Keratinocyte (primary cell): ENCODE results near the gene GPC5. TPM values are rescaled to one million over a fixed set of nuclear protein-coding genes. Genes with fewer than 3 reads are reported as not detected.

ENCODE experiments used
- DNase-seq: peaks from one replicate; pipeline ENCODE4 v3.0.0-alpha.2; 2011; ENCODE audit warnings: low read depth, missing footprints, low spot score
- FAIRE-seq: peaks from 2 replicates; lab custom pipeline; 2011; peaks lifted over from hg19 to GRCh38; lab: Jason Lieb, UNC
- H2AFZ ChIP-seq: 2 replicates; pipeline ENCODE4 v1.6.0; 2012; ENCODE audit warnings: low read length, control low read depth, inconsistent platforms; ENCODE audit not compliant: control insufficient read depth
- H3K27ac ChIP-seq: 2 replicates; pipeline ENCODE4 v1.5.1; 2011; ENCODE audit warnings: low read length; ENCODE audit not compliant: control insufficient read depth, insufficient read depth
- H3K27me3 ChIP-seq: 3 replicates; pipeline ENCODE4 v1.6.0; 2011; ENCODE audit warnings: low read length; ENCODE audit not compliant: control insufficient read depth, insufficient read depth; ENCODE audit errors: extremely low read depth
- H3K36me3 ChIP-seq, 2 experiments: 2 replicates in 1 of 2; 3 replicates in 1 of 2; pipeline ENCODE4 v1.5.1; 2011; ENCODE audit warnings: low read length in 2 of 2, mild to moderate bottlenecking in 1 of 2; ENCODE audit not compliant: control insufficient read depth in 2 of 2, insufficient read depth in 2 of 2; ENCODE audit errors: extremely low read depth in 1 of 2
- H3K4me1 ChIP-seq: 3 replicates; pipeline ENCODE4 v1.5.1; 2011; ENCODE audit warnings: low read length; ENCODE audit not compliant: control insufficient read depth, insufficient read depth; ENCODE audit errors: extremely low read depth
- H3K4me2 ChIP-seq: 3 replicates; pipeline ENCODE4 v1.6.0; 2011; ENCODE audit warnings: low read depth, low read length; ENCODE audit not compliant: control insufficient read depth, insufficient read depth; ENCODE audit errors: extremely low read depth
- H3K4me3 ChIP-seq, 3 experiments: fragments of 200-600 bp in 1 of 3; sonication (generic) in 1 of 3; 2 replicates in 2 of 3; 3 replicates in 1 of 3; pipeline ENCODE4 v1.5.1; 2011 to 2016; ENCODE audit warnings: low read length in 3 of 3, mild to moderate bottlenecking in 3 of 3, control low read depth in 2 of 3, inconsistent platforms in 1 of 3, low read depth in 1 of 3, mixed read lengths in 1 of 3, mixed run types in 1 of 3, moderate library complexity in 1 of 3; ENCODE audit not compliant: control insufficient read depth in 2 of 3, insufficient read depth in 2 of 3; ENCODE audit errors: extremely low read depth in 1 of 3
- H3K79me2 ChIP-seq: 2 replicates; pipeline ENCODE4 v1.6.0; 2012; ENCODE audit warnings: low read length; ENCODE audit not compliant: control insufficient read depth, insufficient read depth
- H3K9ac ChIP-seq: 3 replicates; pipeline ENCODE4 v1.6.0; 2011; ENCODE audit warnings: low read length; ENCODE audit not compliant: control insufficient read depth, insufficient read depth; ENCODE audit errors: extremely low read depth
- H3K9me1 ChIP-seq: 3 replicates; pipeline ENCODE4 v1.6.0; 2011; ENCODE audit warnings: low read length; ENCODE audit not compliant: control insufficient read depth, insufficient read depth; ENCODE audit errors: extremely low read depth
- H3K9me3 ChIP-seq: 2 replicates; pipeline ENCODE4 v1.5.1; 2012; ENCODE audit warnings: low read depth, low read length; ENCODE audit not compliant: control insufficient read depth
- H4K20me1 ChIP-seq: 3 replicates; pipeline ENCODE4 v1.6.0; 2011; ENCODE audit warnings: low read length; ENCODE audit not compliant: control insufficient read depth, insufficient read depth; ENCODE audit errors: extremely low read depth
- EZH2 ChIP-seq: IDR thresholded peaks from one replicate; pipeline ENCODE4 v1.6.1; 2012; ENCODE audit warnings: inconsistent platforms, mild to moderate bottlenecking, low read length, moderate library complexity
- dilution Hi-C: fragments of 300-500 bp; cut with MboI; formaldehyde crosslinking; loops from one replicate; pipeline ENCODE4 v1.7.0; 2020; ENCODE audit warnings: low sequenced_read_pairs; ENCODE audit not compliant: extremely low pct_ligation_motif_present
- polyA plus RNA-seq, 5 experiments: library from polyadenylated mRNA; depleted of rRNA in 3 of 5; stranded (reverse) in 3 of 5; stranded (forward) in 1 of 5; unstranded in 1 of 5; fragments of >200 nt; gene quantifications; 1 replicate in 1 of 5; 2 replicates in 3 of 5; 3 replicates in 1 of 5; pipeline versions ENCODE4 v1.2.1 to v1.2.3, GENCODE V29; 2011 to 2012; ENCODE audit warnings: missing spikeins in 2 of 5, low read depth in 1 of 5, low replicate concordance in 1 of 5
- TF ChIP-seq, protein P1 (sequence below), 3 experiments: IDR thresholded peaks in 1 of 3; conservative IDR thresholded peaks in 1 of 3; optimal IDR thresholded peaks in 1 of 3; 2 replicates in 2 of 3; 3 replicates in 1 of 3; pipeline versions ENCODE3 to v1.5.1; 2011; ENCODE audit warnings: low read length in 3 of 3, mild to moderate bottlenecking in 3 of 3, moderate library complexity in 2 of 3, control low read depth in 1 of 3, inconsistent platforms in 1 of 3; ENCODE audit not compliant: insufficient read depth in 2 of 3; ENCODE audit errors: extremely low read depth in 1 of 3

The GPC5 gene
- polyA plus RNA-seq, 1 donor (not counting 4 experiments of a cell fraction or from before 2014, with no cell fraction given), result 0.10 TPM

DNA sequence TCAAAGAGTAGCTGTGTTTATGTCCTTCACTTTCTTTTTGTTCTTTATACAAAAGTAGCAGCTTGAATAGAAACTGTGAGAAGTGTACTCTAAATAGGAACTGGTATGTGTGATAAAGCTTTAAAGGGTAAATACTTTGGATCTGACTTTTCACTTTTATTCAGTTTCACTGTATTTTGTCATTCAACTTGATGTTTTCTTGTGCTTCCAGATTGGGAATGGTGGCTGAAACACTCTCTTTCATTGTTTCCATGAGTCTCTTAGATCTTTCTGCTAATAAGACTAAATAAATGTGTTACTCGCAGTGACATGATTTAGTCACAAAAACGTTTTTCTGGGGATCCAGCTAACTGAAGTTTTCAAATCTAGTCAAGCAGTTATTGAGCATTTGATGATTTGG, 133.2 kb downstream of the GPC5 start:
- no peaks in the 10 kb centered on the region for H3K36me3 ChIP-seq
- FAIRE-seq (no peak), DNase-seq (no peak)
- H3K27me3 ChIP-seq, result no peaks in the 10 kb centered on the region
- TF ChIP-seq EZH2, result no peak
- TF ChIP-seq, protein P1, sequence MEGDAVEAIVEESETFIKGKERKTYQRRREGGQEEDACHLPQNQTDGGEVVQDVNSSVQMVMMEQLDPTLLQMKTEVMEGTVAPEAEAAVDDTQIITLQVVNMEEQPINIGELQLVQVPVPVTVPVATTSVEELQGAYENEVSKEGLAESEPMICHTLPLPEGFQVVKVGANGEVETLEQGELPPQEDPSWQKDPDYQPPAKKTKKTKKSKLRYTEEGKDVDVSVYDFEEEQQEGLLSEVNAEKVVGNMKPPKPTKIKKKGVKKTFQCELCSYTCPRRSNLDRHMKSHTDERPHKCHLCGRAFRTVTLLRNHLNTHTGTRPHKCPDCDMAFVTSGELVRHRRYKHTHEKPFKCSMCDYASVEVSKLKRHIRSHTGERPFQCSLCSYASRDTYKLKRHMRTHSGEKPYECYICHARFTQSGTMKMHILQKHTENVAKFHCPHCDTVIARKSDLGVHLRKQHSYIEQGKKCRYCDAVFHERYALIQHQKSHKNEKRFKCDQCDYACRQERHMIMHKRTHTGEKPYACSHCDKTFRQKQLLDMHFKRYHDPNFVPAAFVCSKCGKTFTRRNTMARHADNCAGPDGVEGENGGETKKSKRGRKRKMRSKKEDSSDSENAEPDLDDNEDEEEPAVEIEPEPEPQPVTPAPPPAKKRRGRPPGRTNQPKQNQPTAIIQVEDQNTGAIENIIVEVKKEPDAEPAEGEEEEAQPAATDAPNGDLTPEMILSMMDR (optimal IDR thresholded peaks at IDR 0.05 in 1 of 3, IDR thresholded peaks at IDR 0.05 in 1 of 3, conservative IDR thresholded peaks at IDR 0.05 in 1 of 3; ENCODE audit: extremely low read depth in 1 of 3, insufficient read depth in 2 of 3, low read length in 3 of 3), result no peak
- no peak overlapping the region for H3K4me2 ChIP-seq
- H3K4me1 ChIP-seq, result no peaks in the 10 kb centered on the region
- dilution Hi-C loops, result no loop called here
- no peaks in the 10 kb centered on the region for H4K20me1 ChIP-seq
- no peaks in the 10 kb centered on the region for H3K9me1 ChIP-seq
- no peak overlapping the region for H3K4me3 ChIP-seq
- no peaks in the 10 kb centered on the region for H3K79me2 ChIP-seq
- H3K27ac ChIP-seq, result no peak overlapping the region
- H3K9me3 ChIP-seq, result no peaks in the 10 kb centered on the region
- H2AFZ ChIP-seq, result no peak overlapping the region
- no peak overlapping the region for H3K9ac ChIP-seq

DNA sequence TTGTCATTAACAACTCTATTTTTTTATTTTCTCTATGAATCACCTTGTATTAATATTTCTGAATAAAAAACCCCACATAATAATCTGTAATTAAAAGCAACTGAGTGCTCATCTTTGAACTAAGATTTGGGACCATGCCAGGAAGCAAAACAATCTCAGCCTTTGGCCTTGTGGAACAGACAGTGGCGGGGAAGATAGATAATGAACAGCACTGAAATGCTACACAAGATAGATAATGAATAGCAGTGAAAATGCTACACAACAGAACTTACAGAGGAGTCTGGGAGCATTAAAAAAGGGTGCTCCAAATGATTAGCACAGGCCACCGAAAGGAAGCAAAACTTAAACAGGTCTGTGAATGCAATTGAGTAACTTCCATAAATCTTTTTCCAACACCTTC, 134.9 kb downstream of the GPC5 start:
- H3K9me1 ChIP-seq, result no peaks in the 10 kb centered on the region
- no peak overlapping the region for H3K4me3 ChIP-seq
- no peak overlapping the region for H3K9ac ChIP-seq
- H3K79me2 ChIP-seq, result no peaks in the 10 kb centered on the region
- H4K20me1 ChIP-seq, result no peaks in the 10 kb centered on the region
- H3K4me2 ChIP-seq, result no peak overlapping the region
- no peak for TF ChIP-seq EZH2
- TF ChIP-seq, protein P1 (optimal IDR thresholded peaks at IDR 0.05 in 1 of 3, IDR thresholded peaks at IDR 0.05 in 1 of 3, conservative IDR thresholded peaks at IDR 0.05 in 1 of 3; ENCODE audit: extremely low read depth in 1 of 3, insufficient read depth in 2 of 3, low read length in 3 of 3), result no peak
- H3K4me1 ChIP-seq, result no peaks in the 10 kb centered on the region
- H3K9me3 ChIP-seq, result no peaks in the 10 kb centered on the region
- FAIRE-seq (no peak), DNase-seq (no peak)
- no peak overlapping the region for H2AFZ ChIP-seq
- dilution Hi-C loops, result no loop called here
- H3K36me3 ChIP-seq, result no peaks in the 10 kb centered on the region
- no peaks in the 10 kb centered on the region for H3K27me3 ChIP-seq
- no peak overlapping the region for H3K27ac ChIP-seq
